Loucy (cell line): ENCODE data around the gene PAQR8.

Source experiments
- H2AFZ ChIP-seq: fragments of 200-600 bp; sonication (generic); 2 replicates; pipeline ENCODE4 v1.6.0; 2016; ENCODE audit warnings: antibody characterized with exemption, mild to moderate bottlenecking, low read length, moderate library complexity
- H3F3A ChIP-seq: fragments of 200-600 bp; 2 replicates; pipeline ENCODE4 v1.6.0; 2016; ENCODE audit warnings: antibody characterized with exemption, low read depth, mild to moderate bottlenecking
- H3K27me3 ChIP-seq: fragments of 200-600 bp; sonication (generic); 2 replicates; pipeline ENCODE4 v1.6.1; 2014; ENCODE audit warnings: low read length, mild to moderate bottlenecking; ENCODE audit not compliant: insufficient read depth, poor library complexity, severe bottlenecking
- H3K36me3 ChIP-seq: fragments of 200-600 bp; sonication (generic); 2 replicates; pipeline ENCODE4 v1.6.1; 2016; ENCODE audit warnings: low read length; ENCODE audit not compliant: insufficient read depth
- H3K4me1 ChIP-seq: fragments of 200-600 bp; sonication (generic); 2 replicates; pipeline ENCODE4 v1.5.1; 2014; ENCODE audit warnings: low read length, mild to moderate bottlenecking; ENCODE audit not compliant: insufficient read depth, poor library complexity, severe bottlenecking
- H3K4me2 ChIP-seq: fragments of 200-600 bp; sonication (generic); 2 replicates; pipeline ENCODE4 v1.6.0; 2014; ENCODE audit warnings: antibody characterized with exemption, low read length, low read depth, mild to moderate bottlenecking; ENCODE audit not compliant: poor library complexity, severe bottlenecking
- H3K4me3 ChIP-seq: fragments of 200-600 bp; sonication (generic); 2 replicates; pipeline ENCODE4 v1.5.1; 2014; ENCODE audit warnings: low read length, mild to moderate bottlenecking, mixed read lengths; ENCODE audit not compliant: poor library complexity, severe bottlenecking
- H3K79me2 ChIP-seq: fragments of 200-600 bp; sonication (generic); 2 replicates; pipeline ENCODE4 v1.6.1; 2014; ENCODE audit warnings: low read length; ENCODE audit not compliant: insufficient read depth
- H3K9ac ChIP-seq: fragments of 200-600 bp; sonication (generic); 2 replicates; pipeline ENCODE4 v1.6.0; 2014; ENCODE audit warnings: mild to moderate bottlenecking, low read depth, low read length, moderate library complexity; ENCODE audit not compliant: poor library complexity, severe bottlenecking
- H3K9me2 ChIP-seq: fragments of 200-600 bp; sonication (generic); replicated peaks from 2 replicates; pipeline ENCODE4 v1.6.1; 2016; ENCODE audit warnings: low read depth, low read length, mixed read lengths
- H3K9me3 ChIP-seq: fragments of 200-600 bp; sonication (generic); 2 replicates; pipeline ENCODE4 v1.6.1; 2014; ENCODE audit warnings: mild to moderate bottlenecking, antibody characterized with exemption, low read length, low read depth; ENCODE audit not compliant: insufficient read depth
- H4K20me1 ChIP-seq: fragments of 200-600 bp; sonication (generic); 2 replicates; pipeline ENCODE4 v1.6.0; 2014; ENCODE audit warnings: antibody characterized with exemption, low read length, mild to moderate bottlenecking; ENCODE audit not compliant: insufficient read depth, poor library complexity, severe bottlenecking
- EZH2phosphoT487 ChIP-seq: fragments of 200-600 bp; IDR thresholded peaks from 2 replicates; pipeline ENCODE4 v1.6.1; 2018; ENCODE audit warnings: antibody characterized with exemption, mild to moderate bottlenecking, moderate library complexity, borderline replicate concordance
- TF ChIP-seq, protein P1 (sequence below): fragments of 200-600 bp; sonication (generic); conservative IDR thresholded peaks from 2 replicates; pipeline ENCODE4 v1.5.1; 2014; ENCODE audit warnings: mild to moderate bottlenecking, antibody characterized with exemption, low read length

PAQR8 gene

DNA sequence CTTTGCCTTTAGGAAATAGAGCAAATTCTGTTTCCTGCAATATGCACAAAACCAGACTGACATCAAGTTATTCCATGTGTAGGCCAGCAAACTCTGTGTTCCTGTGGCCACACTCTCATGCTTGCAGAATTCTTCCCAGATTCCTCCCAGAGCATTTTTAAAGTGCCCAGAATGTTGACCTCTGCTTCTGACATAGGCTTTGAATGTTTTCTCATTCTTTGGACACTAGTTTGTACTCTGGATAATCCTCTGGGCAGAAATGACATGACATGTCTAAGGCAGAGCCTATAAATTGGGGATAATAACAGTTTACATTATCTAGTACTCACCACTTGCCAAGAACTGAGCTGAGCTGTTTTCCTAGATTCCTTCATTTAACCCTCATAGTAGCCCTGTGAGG is 49.0 kb downstream of the PAQR8 start:
- Histone ChIP-seq H3K4me3 (no peak overlapping the region), H3K4me2 (no peak overlapping the region), H3K9me3 (no peaks in the 10 kb centered on the region), H2AFZ (no peak overlapping the region), H4K20me1 (no peaks in the 10 kb centered on the region), H3F3A (no peaks in the 10 kb centered on the region), H3K4me1 (peaks cover 11% of the 10 kb centered on the region), H3K27me3 (no peaks in the 10 kb centered on the region), H3K36me3 (no peaks in the 10 kb centered on the region), H3K79me2 (no peaks in the 10 kb centered on the region), H3K9me2 (no peaks in the 10 kb centered on the region), H3K9ac (no peak overlapping the region)
- TF ChIP-seq, protein P1, sequence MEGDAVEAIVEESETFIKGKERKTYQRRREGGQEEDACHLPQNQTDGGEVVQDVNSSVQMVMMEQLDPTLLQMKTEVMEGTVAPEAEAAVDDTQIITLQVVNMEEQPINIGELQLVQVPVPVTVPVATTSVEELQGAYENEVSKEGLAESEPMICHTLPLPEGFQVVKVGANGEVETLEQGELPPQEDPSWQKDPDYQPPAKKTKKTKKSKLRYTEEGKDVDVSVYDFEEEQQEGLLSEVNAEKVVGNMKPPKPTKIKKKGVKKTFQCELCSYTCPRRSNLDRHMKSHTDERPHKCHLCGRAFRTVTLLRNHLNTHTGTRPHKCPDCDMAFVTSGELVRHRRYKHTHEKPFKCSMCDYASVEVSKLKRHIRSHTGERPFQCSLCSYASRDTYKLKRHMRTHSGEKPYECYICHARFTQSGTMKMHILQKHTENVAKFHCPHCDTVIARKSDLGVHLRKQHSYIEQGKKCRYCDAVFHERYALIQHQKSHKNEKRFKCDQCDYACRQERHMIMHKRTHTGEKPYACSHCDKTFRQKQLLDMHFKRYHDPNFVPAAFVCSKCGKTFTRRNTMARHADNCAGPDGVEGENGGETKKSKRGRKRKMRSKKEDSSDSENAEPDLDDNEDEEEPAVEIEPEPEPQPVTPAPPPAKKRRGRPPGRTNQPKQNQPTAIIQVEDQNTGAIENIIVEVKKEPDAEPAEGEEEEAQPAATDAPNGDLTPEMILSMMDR, result no peak
- no peak for TF ChIP-seq EZH2phosphoT487

- Histone ChIP-seq H3K9me3 (no peaks in the 10 kb centered on the region), H3F3A (no peaks in the 10 kb centered on the region), H3K9me2 (no peaks in the 10 kb centered on the region), H3K4me3 (no peak overlapping the region), H4K20me1 (no peaks in the 10 kb centered on the region), H3K4me2 (no peak overlapping the region), H3K36me3 (no peaks in the 10 kb centered on the region), H3K27me3 (no peaks in the 10 kb centered on the region), H3K9ac (no peak overlapping the region), H3K79me2 (no peaks in the 10 kb centered on the region), H2AFZ (no peak overlapping the region), H3K4me1 (peaks cover 20% of the 10 kb centered on the region)
- TF ChIP-seq, protein P1, result no peak
- no peak for TF ChIP-seq EZH2phosphoT487
Measured at GRCh38 chr6:52411911-52412310, 50.0 kb downstream of the PAQR8 start.

- Histone ChIP-seq H3K9me3 (no peaks in the 10 kb centered on the region), H3K9me2 (no peaks in the 10 kb centered on the region), H3K9ac (no peak overlapping the region), H3K27me3 (no peaks in the 10 kb centered on the region), H3K36me3 (no peaks in the 10 kb centered on the region), H3K79me2 (no peaks in the 10 kb centered on the region), H3K4me1 (peaks cover 43% of the 10 kb centered on the region), H3K4me3 (no peak overlapping the region), H4K20me1 (no peaks in the 10 kb centered on the region), H3F3A (peaks cover 11% of the 10 kb centered on the region; the same call in 1 of the 2 replicates), H2AFZ (no peak overlapping the region; the same call in 1 of the 2 replicates), H3K4me2 (peak overlapping the region; percentile 25)
- TF ChIP-seq EZH2phosphoT487, result no peak
- TF ChIP-seq, protein P1, result no peak
Measured at GRCh38 chr6:52415333-52415732, 53.4 kb downstream of the PAQR8 start.
